ENCODE measurements around the gene KLF6.
"Not testable (repeated sequence)": the region's sequence is repeated elsewhere in the genome, so short reads cannot be mapped to it uniquely, and the experiment has no call there.

Gene KLF6

GRCh38 chr10:3748484-3748883 is 36.5 kb downstream of the KLF6 start:
- Mint-ChIP-seq H3K4me1 (peaks cover 17% of the 10 kb centered on the region), H3K4me3 (no peak overlapping the region), H3K36me3 (no peaks in the 10 kb centered on the region), H3K9me3 (no peaks in the 10 kb centered on the region), H3K27ac (peak overlapping the region; percentile 71), H3K27me3 (no peaks in the 10 kb centered on the region)
- no peak for ATAC-seq

GRCh38 chr10:3747984-3748383 is 37.0 kb downstream of the KLF6 start:
- no peaks in the 10 kb centered on the region for H3K27me3 Mint-ChIP-seq

GRCh38 chr10:3747248-3747960 is 37.6 kb downstream of the KLF6 start:
- no peaks in the 10 kb centered on the region for H3K9me3 Mint-ChIP-seq
- H3K36me3 Mint-ChIP-seq, result no peaks in the 10 kb centered on the region
- H3K27ac Mint-ChIP-seq, result no peak overlapping the region
- no peak for ATAC-seq
- H3K4me1 Mint-ChIP-seq, result peaks cover 18% of the 10 kb centered on the region
- no peaks in the 10 kb centered on the region for H3K27me3 Mint-ChIP-seq
- no peak overlapping the region for H3K4me3 Mint-ChIP-seq

More at GRCh38 chr10:3747984-3748383, 37.0 kb downstream of the KLF6 start:
- Mint-ChIP-seq H3K36me3 (no peaks in the 10 kb centered on the region), H3K4me3 (no peak overlapping the region), H3K27ac (no peak overlapping the region), H3K4me1 (peaks cover 17% of the 10 kb centered on the region), H3K9me3 (no peaks in the 10 kb centered on the region)
- ATAC-seq, result no peak

DNA sequence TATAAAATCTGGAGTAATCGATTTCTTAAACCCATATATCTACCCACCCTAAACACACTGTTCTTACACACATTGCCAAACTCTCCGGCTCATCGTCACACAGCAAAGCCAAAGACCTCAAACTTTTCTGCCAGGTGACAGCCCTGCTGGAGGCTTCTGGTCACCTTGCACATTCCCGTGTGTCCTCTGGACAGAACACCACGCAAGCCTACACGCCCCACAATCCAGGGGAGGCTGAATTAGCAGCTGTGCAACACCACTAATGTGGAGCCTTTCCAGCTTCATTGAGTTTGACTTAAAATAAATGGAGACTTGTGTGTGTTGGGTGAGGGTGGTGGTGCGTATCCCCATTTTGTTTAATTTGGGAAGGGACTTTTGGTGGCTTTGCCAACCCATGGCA is 38.4 kb downstream of the KLF6 start:
- Mint-ChIP-seq H3K27ac (no peak overlapping the region), H3K4me3 (no peak overlapping the region), H3K27me3 (no peaks in the 10 kb centered on the region), H3K36me3 (no peaks in the 10 kb centered on the region), H3K4me1 (peaks cover 20% of the 10 kb centered on the region), H3K9me3 (no peaks in the 10 kb centered on the region)
- ATAC-seq, result no peak

- Mint-ChIP-seq H3K27me3 (no peaks in the 10 kb centered on the region), H3K4me3 (no peak overlapping the region), H3K36me3 (no peaks in the 10 kb centered on the region)
Measured at GRCh38 chr10:3745521-3745920, 39.5 kb downstream of the KLF6 start.

DNA sequence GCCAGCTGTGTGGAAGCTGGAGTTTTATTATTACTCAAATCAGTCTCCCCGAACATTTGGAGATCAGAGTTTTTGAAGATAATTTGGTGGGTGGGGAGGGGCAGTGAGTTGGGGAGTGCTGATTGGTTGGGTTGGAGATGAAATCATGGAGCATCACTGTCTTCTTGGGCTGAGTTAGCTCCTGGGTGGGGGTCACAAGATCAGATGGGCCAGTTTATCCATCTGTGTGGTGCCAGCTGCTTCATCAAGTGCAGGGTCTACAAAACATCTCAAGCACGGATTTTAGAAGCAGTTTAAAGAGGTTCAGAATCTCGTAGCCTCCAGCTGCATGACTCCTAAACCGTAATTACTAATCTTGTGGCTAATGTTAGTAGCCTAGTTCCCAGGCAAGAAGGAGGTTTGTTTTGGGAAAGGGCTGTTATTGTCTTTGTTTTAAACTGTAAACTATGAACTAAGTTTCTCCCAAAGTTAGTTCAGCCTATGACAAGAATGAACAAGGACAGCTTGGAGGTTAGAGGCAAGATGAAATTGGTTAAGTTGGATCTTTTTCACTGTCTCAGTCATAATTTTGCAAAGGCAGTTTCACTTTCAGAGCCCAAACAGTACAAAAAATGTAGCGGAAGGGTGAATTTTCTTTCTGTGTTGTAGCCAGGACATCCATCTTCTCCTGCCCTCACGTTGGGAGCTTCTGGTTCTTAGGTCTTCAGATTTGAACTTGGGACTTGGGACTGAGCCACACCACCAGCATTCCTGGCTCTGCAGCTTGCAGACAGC is 43.1 kb downstream of the KLF6 start:
- H3K27ac Mint-ChIP-seq, result peak overlapping the region; percentile 81
- peak overlapping the region; percentile 31 for H3K4me3 Mint-ChIP-seq
- H3K36me3 Mint-ChIP-seq, result no peaks in the 10 kb centered on the region
- no peak for ATAC-seq
- no peaks in the 10 kb centered on the region for H3K9me3 Mint-ChIP-seq
- peaks cover 19% of the 10 kb centered on the region for H3K4me1 Mint-ChIP-seq
- H3K27me3 Mint-ChIP-seq, result no peaks in the 10 kb centered on the region

More at GRCh38 chr10:3745521-3745920, 39.5 kb downstream of the KLF6 start:
- no peak for ATAC-seq
- Mint-ChIP-seq H3K9me3 (no peaks in the 10 kb centered on the region), H3K27ac (no peak overlapping the region), H3K4me1 (peaks cover 25% of the 10 kb centered on the region)

DNA sequence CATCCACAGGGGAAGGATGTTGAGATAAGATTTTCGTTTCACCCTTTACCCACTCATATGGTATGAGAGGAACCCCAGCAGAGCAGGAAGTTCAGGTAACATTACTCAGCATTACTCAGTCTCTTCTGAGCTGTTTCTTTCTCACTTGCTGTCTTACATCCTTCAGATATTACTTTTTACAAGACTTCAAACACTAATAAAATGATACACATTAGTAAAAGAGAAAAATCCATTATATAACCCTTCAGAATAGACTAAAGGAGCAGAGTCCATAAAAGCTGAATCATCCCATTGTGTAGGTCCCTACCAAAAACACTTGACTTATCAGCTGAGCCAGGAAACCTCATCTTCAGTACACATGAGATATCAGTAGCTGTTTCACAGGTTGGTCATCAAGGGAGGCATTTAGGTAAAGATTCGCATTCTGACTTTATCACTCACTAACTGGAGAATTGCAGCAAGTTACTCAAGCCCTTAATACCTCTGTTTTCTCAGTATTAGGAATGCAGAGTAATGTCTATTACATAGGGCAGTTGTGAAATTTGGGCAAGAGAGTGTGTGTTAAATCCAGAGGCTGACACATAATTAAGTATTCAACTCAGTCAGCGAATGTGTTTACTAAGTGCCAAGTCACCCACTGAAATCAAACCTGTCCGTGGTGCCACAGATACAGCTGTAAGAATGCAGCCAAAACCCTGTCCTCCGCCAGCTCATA is 44.7 kb downstream of the KLF6 start:
- H3K27me3 Mint-ChIP-seq, result no peaks in the 10 kb centered on the region
- no peaks in the 10 kb centered on the region for H3K9me3 Mint-ChIP-seq
- H3K36me3 Mint-ChIP-seq, result no peaks in the 10 kb centered on the region
- H3K27ac Mint-ChIP-seq, result no peak overlapping the region
- no peak overlapping the region for H3K4me3 Mint-ChIP-seq
- peaks cover 23% of the 10 kb centered on the region for H3K4me1 Mint-ChIP-seq
- no peak for ATAC-seq

DNA sequence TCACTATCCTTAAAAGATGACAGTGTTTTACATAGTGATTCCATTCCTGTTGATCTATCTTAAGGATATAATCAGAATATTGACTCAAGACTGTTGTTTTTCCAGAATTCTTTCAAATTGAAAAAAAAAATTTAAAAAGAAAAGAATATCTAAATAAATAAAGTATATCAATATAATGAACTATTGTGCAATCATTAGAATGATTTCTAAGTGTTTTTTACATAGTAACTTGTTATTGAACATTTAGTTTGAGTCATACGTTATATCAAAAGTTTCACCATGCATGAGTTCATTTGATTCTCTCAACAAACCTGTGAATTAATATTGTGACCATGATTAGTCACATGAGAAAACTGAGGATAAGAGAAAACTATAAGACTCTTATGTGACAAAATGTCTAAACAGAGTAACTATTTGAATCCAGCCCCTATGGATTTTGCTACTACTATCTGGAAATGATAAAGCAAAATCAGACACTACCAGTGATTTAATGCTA is 46.1 kb downstream of the KLF6 start:
- Mint-ChIP-seq H3K27ac (no peak overlapping the region), H3K4me3 (no peak overlapping the region), H3K4me1 (peaks cover 28% of the 10 kb centered on the region), H3K27me3 (no peaks in the 10 kb centered on the region), H3K9me3 (no peaks in the 10 kb centered on the region), H3K36me3 (no peaks in the 10 kb centered on the region)
- ATAC-seq, result no peak

DNA sequence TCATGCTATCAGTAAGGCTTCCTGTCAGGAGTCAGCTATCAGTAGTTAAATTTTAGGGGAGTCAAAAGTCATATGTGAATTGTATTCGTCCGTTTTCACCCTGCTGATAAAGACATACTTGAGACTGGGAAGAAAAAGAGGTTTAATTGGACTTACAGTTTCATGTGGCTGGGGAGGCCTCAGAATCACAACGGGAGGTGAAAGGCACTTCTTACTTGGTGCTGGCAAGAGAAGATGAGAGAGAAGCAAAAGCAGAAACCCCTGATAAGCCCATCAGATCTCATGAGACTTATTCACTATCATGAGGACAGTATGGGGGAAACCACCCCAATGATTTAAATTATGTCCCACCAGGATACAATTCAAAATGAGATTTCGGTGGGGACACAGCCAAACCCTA is 47.1 kb downstream of the KLF6 start:
- Mint-ChIP-seq H3K9me3 (no peaks in the 10 kb centered on the region), H3K27me3 (no peaks in the 10 kb centered on the region), H3K27ac (no peak overlapping the region), H3K4me1 (peaks cover 28% of the 10 kb centered on the region), H3K36me3 (no peaks in the 10 kb centered on the region), H3K4me3 (no peak overlapping the region)
- ATAC-seq, result no peak

- peaks cover 5% of the 10 kb centered on the region for H3K36me3 Mint-ChIP-seq
- no peak overlapping the region for H3K4me3 Mint-ChIP-seq
- no peak for ATAC-seq
- peaks cover 12% of the 10 kb centered on the region for H3K4me1 Mint-ChIP-seq
- no peaks in the 10 kb centered on the region for H3K27me3 Mint-ChIP-seq
- H3K27ac Mint-ChIP-seq, result no peak overlapping the region
- peaks cover 5% of the 10 kb centered on the region for H3K9me3 Mint-ChIP-seq
Measured at GRCh38 chr10:3735175-3735574, 49.8 kb downstream of the KLF6 start.

DNA sequence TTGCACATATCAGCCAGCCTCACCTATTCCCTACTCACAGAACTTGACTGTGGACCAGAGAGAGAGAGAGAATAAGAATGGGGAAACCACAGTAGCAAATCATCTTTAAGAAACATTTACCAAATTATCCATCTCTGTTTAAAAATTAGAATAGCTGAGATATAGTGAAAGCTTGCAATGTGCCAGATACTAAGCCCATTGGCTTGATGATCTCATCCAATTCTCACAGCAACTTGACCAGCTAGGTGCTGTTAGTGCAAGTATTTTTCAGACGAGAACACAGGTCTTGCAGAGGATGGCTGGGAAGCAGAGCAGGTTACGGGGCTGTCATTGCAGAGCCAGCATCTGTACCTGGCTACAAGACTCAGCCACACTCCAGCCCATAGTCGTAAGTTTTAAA is 50.9 kb downstream of the KLF6 start:
- peaks cover 5% of the 10 kb centered on the region for H3K9me3 Mint-ChIP-seq
- no peak for ATAC-seq
- no peak overlapping the region for H3K4me3 Mint-ChIP-seq
- no peaks in the 10 kb centered on the region for H3K27me3 Mint-ChIP-seq
- H3K4me1 Mint-ChIP-seq, result peaks cover 9% of the 10 kb centered on the region
- H3K36me3 Mint-ChIP-seq, result peaks cover 5% of the 10 kb centered on the region
- no peak overlapping the region for H3K27ac Mint-ChIP-seq

DNA sequence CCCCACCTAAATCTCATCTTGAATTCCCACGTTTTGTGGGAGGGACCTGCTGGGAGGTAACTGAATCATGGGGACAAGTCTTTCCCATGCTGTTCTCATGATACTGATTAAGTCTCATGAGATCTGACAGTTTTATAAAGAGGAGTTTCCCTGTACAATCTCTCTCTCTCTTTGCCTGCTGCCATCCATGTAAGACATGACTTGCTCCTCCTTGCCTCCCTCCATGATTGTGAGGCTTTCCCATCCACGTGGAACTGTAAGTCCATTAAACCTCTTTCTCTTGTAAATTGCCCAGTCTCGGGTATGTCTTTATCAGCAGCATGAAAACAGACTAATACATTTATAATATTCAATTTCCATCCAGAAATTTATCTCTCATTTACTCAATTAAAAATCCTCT is 52.8 kb downstream of the KLF6 start:
- not testable (repeated sequence) for H3K4me1 Mint-ChIP-seq, ATAC-seq, H3K4me3 Mint-ChIP-seq, H3K36me3 Mint-ChIP-seq, H3K9me3 Mint-ChIP-seq, H3K27ac Mint-ChIP-seq, H3K27me3 Mint-ChIP-seq

- Mint-ChIP-seq H3K27ac (no peak overlapping the region), H3K4me1 (no peaks in the 10 kb centered on the region), H3K27me3 (no peaks in the 10 kb centered on the region), H3K4me3 (no peak overlapping the region), H3K9me3 (peaks cover 8% of the 10 kb centered on the region), H3K36me3 (peaks cover 5% of the 10 kb centered on the region)
- ATAC-seq, result no peak
Measured at GRCh38 chr10:3729397-3729976, 55.5 kb downstream of the KLF6 start.

- Mint-ChIP-seq H3K27me3 (no peaks in the 10 kb centered on the region), H3K9me3 (peaks cover 8% of the 10 kb centered on the region), H3K36me3 (peaks cover 5% of the 10 kb centered on the region), H3K4me3 (no peak overlapping the region), H3K4me1 (no peaks in the 10 kb centered on the region), H3K27ac (no peak overlapping the region)
- no peak for ATAC-seq
Measured at GRCh38 chr10:3728563-3728962, 56.4 kb downstream of the KLF6 start.

GRCh38 chr10:3727268-3727667 is 57.7 kb downstream of the KLF6 start:
- H3K36me3 Mint-ChIP-seq, result peaks cover 2% of the 10 kb centered on the region
- no peaks in the 10 kb centered on the region for H3K27me3 Mint-ChIP-seq
- H3K9me3 Mint-ChIP-seq, result peaks cover 9% of the 10 kb centered on the region
- no peak for ATAC-seq
- no peak overlapping the region for H3K27ac Mint-ChIP-seq
- H3K4me1 Mint-ChIP-seq, result no peaks in the 10 kb centered on the region
- H3K4me3 Mint-ChIP-seq, result no peak overlapping the region
